B cell (primary cell): Measurements from ENCODE around the gene NETO2.

Experiments
- CTCF ChIP-seq: fragments of 200-600 bp; IDR thresholded peaks from one replicate; pipeline ENCODE4 v1.8.0; 2022; ENCODE audit warnings: antibody characterized with exemption, mild to moderate bottlenecking
- EZH2 ChIP-seq: IDR thresholded peaks from 2 replicates; pipeline ENCODE4 v1.6.1; 2012; ENCODE audit warnings: borderline replicate concordance, low read depth, mild to moderate bottlenecking, moderate library complexity, low read length; ENCODE audit not compliant: insufficient read depth, poor library complexity, severe bottlenecking

DNA sequence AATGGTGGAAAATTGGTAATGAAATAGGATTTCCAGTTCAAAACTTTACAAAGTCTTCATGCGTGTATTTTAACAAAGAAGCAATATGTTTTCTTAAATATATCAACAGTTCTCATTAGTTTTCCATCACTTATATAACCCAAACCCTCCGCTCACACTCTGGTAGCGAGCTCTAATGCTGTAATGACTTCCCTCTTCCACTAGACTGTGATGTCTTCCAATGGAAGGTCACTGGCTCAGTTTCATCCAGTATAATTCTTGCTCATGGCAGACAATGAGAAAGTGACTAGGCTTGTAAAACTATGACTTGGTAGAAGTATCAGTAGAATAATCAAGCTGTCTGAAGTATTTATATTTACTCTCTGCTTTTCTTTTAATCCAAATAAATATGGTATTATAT, 32.8 kb downstream of the NETO2 start:
- no peak for TF ChIP-seq CTCF
- no peak for TF ChIP-seq EZH2
